Thoracic aorta endothelial cell (primary cell): Measurements from ENCODE around the gene RPS23. TPM values are rescaled to one million over a fixed set of nuclear protein-coding genes. Genes with fewer than 3 reads are reported as not detected.

Experiments used
- small RNA-seq: library from RNA; depleted of rRNA; stranded (forward); fragments of <200 nt; gene quantifications from one replicate; pipeline ENCODE3, GENCODE V24; 2012
- total RNA-seq: library from RNA; depleted of rRNA; stranded (reverse); fragments of >200 nt; gene quantifications from 2 replicates; pipeline ENCODE4 v1.2.3, GENCODE V29; 2012

The RPS23 gene
- 2,704 and 3,773 TPM in 2 replicates for total RNA-seq

DNA sequence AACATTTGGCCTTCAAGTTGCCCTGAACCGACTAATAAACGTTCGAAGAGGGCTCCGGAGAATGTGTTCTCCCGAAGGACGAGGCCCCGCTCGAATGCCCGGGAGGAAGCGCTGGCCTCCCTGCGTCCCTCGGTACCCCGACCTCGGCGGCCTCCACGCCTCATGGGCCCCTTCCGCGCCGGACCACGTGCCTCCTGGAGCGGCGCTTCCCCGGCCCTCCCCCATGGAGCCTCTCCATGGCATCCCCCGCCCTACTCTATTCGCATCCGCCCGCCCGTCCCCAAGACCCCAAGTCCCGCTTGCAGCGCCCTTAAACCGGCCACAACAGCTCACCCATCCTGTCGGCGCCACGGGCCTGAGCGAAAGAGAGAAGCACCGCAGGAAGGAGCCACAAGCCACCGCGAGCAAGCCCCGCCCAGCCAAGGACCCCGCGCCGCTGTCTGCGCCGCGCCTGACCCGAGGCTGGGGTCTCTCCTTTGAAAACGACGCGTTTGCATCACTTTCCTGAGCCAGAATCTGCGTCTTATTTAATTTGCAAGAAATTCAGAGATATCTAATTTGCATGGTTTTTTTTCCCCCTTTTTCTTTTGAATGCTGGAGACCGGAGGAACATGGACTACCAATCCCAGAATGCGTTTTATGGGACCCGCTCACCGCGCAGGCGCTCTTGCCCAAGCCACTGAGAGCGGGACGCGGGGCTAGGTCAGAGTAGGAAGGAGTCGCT is at the start of gene RPS23:
TSS of gene RPS23 (minus strand) at position 368 of the 724 bp plus-strand sequence. CDS start at position 337, 31 bp downstream.

Small RNA genes lying within 50 kb of the gene (small RNA-seq; reads per million reads assigned to genes)
- gene AC010598.1 = not detected
